B cell (primary cell): ENCODE measurements around the gene PNPLA1. TPM values are rescaled to one million over a fixed set of nuclear protein-coding genes. Genes with fewer than 3 reads are reported as not detected.

ENCODE experiments used
- ATAC-seq: fragments of 200-7000 bp; cut with Tn5 transposase; one replicate; pipeline ENCODE4 v1.10.0; 2021; ENCODE audit warnings: low read depth, mild to moderate bottlenecking, moderate number of reproducible peaks, moderate library complexity
- CTCF ChIA-PET: fragments of 350-600 bp; sonication (Branson Sonifier 250); formaldehyde crosslinking; loops from one replicate; lab custom pipeline; 2021; ENCODE audit warnings: antibody characterized with exemption, inconsistent platforms; lab: Charles Lee
- POLR2A ChIA-PET: fragments of 350-600 bp; sonication (Branson Sonifier 250); formaldehyde crosslinking; loops from one replicate; lab custom pipeline; 2021; ENCODE audit warnings: antibody characterized with exemption; lab: Charles Lee
- DNase-seq: peaks from one replicate; pipeline ENCODE4 v3.0.0; 2013
- H2AFZ ChIP-seq: 2 replicates; pipeline ENCODE4 v1.6.1; 2012; ENCODE audit warnings: mild to moderate bottlenecking, low read depth, low read length; ENCODE audit not compliant: insufficient read depth, poor library complexity, severe bottlenecking
- H3K27ac ChIP-seq, 2 donors: 1 replicate in 1 of 2; 2 replicates in 1 of 2; pipeline ENCODE4 v1.5.1; 2012 to 2013; ENCODE audit warnings: low read length in 2 of 2, mild to moderate bottlenecking in 2 of 2, moderate library complexity in 1 of 2
- H3K27me3 ChIP-seq, 4 experiments: fragments of 200-600 bp in 1 of 4; sonication (generic) in 1 of 4; replicated peaks in 1 of 4; 1 replicate in 2 of 4; 2 replicates in 2 of 4; pipeline versions ENCODE4 v1.6.1 to v1.7.0; 2013 to 2016; ENCODE audit warnings: low read length in 3 of 4, mild to moderate bottlenecking in 2 of 4, mixed read lengths in 1 of 4, moderate library complexity in 1 of 4; ENCODE audit not compliant: insufficient read depth in 4 of 4, control insufficient read depth in 3 of 4; ENCODE audit errors: control extremely low read depth in 1 of 4
- H3K36me3 ChIP-seq, 2 experiments: replicated peaks in 1 of 2; 1 replicate in 1 of 2; 2 replicates in 1 of 2; pipeline versions ENCODE4 v1.6.1 to v1.7.1; 2013; ENCODE audit warnings: low read length in 1 of 2; ENCODE audit not compliant: insufficient read depth in 2 of 2, control insufficient read depth in 1 of 2; ENCODE audit errors: control extremely low read depth in 1 of 2, extremely low read depth in 1 of 2
- H3K4me1 ChIP-seq, 2 donors: fragments of 200-600 bp in 1 of 2; sonication (generic) in 1 of 2; 1 replicate in 1 of 2; 2 replicates in 1 of 2; pipeline versions ENCODE4 v1.5.1 to v1.6.1; 2013 to 2017; ENCODE audit warnings: low read length in 2 of 2; ENCODE audit not compliant: control insufficient read depth in 2 of 2, insufficient read depth in 2 of 2
- H3K4me2 ChIP-seq: replicated peaks from 2 replicates; pipeline ENCODE3; 2012; ENCODE audit warnings: mild to moderate bottlenecking, low read depth, low read length; ENCODE audit not compliant: poor library complexity, severe bottlenecking
- H3K4me3 ChIP-seq, 5 experiments: fragments of 200-600 bp in 1 of 5; sonication (generic) in 1 of 5; 1 replicate in 3 of 5; 2 replicates in 2 of 5; pipeline versions ENCODE4 v1.5.1 to v1.7.0; 2011 to 2016; ENCODE audit warnings: low read length in 4 of 5, mild to moderate bottlenecking in 4 of 5, low read depth in 2 of 5, control low read depth in 1 of 5, moderate library complexity in 1 of 5; ENCODE audit not compliant: insufficient read depth in 1 of 5; ENCODE audit errors: control extremely low read depth in 1 of 5, extremely low read depth in 1 of 5
- H3K79me2 ChIP-seq: fragments of 200-600 bp; sonication (generic); one replicate; pipeline ENCODE4 v1.6.0; 2016; ENCODE audit warnings: low read length; ENCODE audit not compliant: control insufficient read depth, insufficient read depth
- H3K9ac ChIP-seq: fragments of 200-600 bp; sonication (generic); 2 replicates; pipeline ENCODE4 v1.6.1; 2017; ENCODE audit warnings: mild to moderate bottlenecking, low read length, moderate library complexity
- H3K9me3 ChIP-seq, 3 donors: one replicate each; pipeline versions ENCODE4 v1.6.1 to v1.7.1; 2013; ENCODE audit warnings: low read length in 2 of 3; ENCODE audit not compliant: control insufficient read depth in 2 of 3, insufficient read depth in 1 of 3; ENCODE audit errors: control extremely low read depth in 1 of 3
- H4K20me1 ChIP-seq: 2 replicates; pipeline ENCODE4 v1.6.0; 2012; ENCODE audit warnings: mild to moderate bottlenecking, low read length; ENCODE audit not compliant: insufficient read depth, control insufficient read depth, poor library complexity, severe bottlenecking
- H3K27ac Mint-ChIP-seq: one replicate; pipeline ENCODE4 v1.8.0; 2021; ENCODE audit warnings: mixed read lengths
- H3K27me3 Mint-ChIP-seq: one replicate; pipeline ENCODE4 v1.8.0; 2021; ENCODE audit warnings: mixed read lengths
- H3K4me1 Mint-ChIP-seq: one replicate; pipeline ENCODE4 v1.8.0; 2021; ENCODE audit warnings: mixed read lengths
- H3K4me3 Mint-ChIP-seq: one replicate; pipeline ENCODE4 v1.8.0; 2021; ENCODE audit warnings: mixed read lengths
- H3K9me3 Mint-ChIP-seq: one replicate; pipeline ENCODE4 v1.8.0; 2022; ENCODE audit warnings: mixed read lengths; ENCODE audit not compliant: insufficient read depth
- EZH2 ChIP-seq: IDR thresholded peaks from 2 replicates; pipeline ENCODE4 v1.6.1; 2012; ENCODE audit warnings: borderline replicate concordance, low read depth, mild to moderate bottlenecking, moderate library complexity, low read length; ENCODE audit not compliant: insufficient read depth, poor library complexity, severe bottlenecking
- WGBS: methylation state at CpG from one replicate; pipeline ENCODE4 v1.1.5; 2013; ENCODE audit warnings: missing lambda C conversion rate; ENCODE audit not compliant: insufficient coverage; 5-methylcytosine and 5-hydroxymethylcytosine counted together
- intact Hi-C: fragments of 100-400 bp; cut with micrococcal nuclease; formaldehyde crosslinking; loops from one replicate; pipeline ENCODE4 v1.10.0; 2022
- polyA plus RNA-seq: library from polyadenylated mRNA; depleted of rRNA; stranded (reverse); fragments of >200 nt; gene quantifications from 2 replicates; pipeline ENCODE4 v1.2.3, GENCODE V29; 2012
- total RNA-seq, 2 donors: library from RNA; stranded (reverse); fragments of 120-200 nt in 1 of 2; gene quantifications; 1 replicate in 1 of 2; 2 replicates in 1 of 2; pipeline versions ENCODE4 v1.2.3 to v1.2.4, GENCODE V29; 2013 to 2022
- TF ChIP-seq, protein P1 (sequence below): fragments of 200-600 bp; IDR thresholded peaks from one replicate; pipeline ENCODE4 v1.8.0; 2022; ENCODE audit warnings: antibody characterized with exemption, mild to moderate bottlenecking

PNPLA1 gene
- total and polyA plus RNA-seq, 2 donors (not counting 1 experiment from before 2014, with no cell fraction given) = 0.12 TPM; not detected in 1

DNA sequence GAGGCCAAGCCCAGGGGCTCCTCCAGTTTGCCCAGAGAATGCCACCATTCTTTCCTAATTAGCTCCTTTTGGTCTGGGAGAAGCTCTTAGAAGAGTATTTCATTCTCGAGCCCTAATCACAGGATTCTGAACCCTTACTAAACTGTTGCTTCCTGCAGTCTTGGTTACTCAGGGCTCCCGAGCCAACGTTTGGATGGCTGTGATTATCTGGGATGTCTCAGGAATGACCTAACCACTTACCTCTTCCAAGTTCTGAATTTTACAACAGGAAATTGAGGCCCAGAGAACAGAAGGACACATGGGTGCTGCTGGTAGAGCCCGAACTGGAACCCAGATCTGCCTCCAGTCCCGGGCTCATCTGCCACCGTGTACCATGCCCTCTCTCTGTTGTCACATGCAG is 22.2 kb upstream of the PNPLA1 start:
- no peaks in the 10 kb centered on the region for H3K9me3 Mint-ChIP-seq
- Histone ChIP-seq H3K4me2 (no peak overlapping the region), H2AFZ (no peak overlapping the region), H3K4me1 (peaks cover 0 to 7% of the 10 kb centered on the region in 2 donors), H4K20me1 (no peaks in the 10 kb centered on the region), H3K79me2 (no peaks in the 10 kb centered on the region), H3K27me3 (no peaks in the 10 kb centered on the region), H3K9ac (no peak overlapping the region), H3K27ac (no peak overlapping the region), H3K36me3 (no peaks in the 10 kb centered on the region), H3K9me3 (no peaks in the 10 kb centered on the region), H3K4me3 (no peak overlapping the region)
- no peak for ATAC-seq
- peaks cover 8% of the 10 kb centered on the region for H3K27me3 Mint-ChIP-seq
- ChIA-PET POLR2A (no interaction called here), CTCF (no interaction called here)
- H3K27ac Mint-ChIP-seq = no peak overlapping the region
- H3K4me3 Mint-ChIP-seq = no peak overlapping the region
- DNase-seq = no peak
- TF ChIP-seq EZH2 = no peak
- TF ChIP-seq, protein P1, sequence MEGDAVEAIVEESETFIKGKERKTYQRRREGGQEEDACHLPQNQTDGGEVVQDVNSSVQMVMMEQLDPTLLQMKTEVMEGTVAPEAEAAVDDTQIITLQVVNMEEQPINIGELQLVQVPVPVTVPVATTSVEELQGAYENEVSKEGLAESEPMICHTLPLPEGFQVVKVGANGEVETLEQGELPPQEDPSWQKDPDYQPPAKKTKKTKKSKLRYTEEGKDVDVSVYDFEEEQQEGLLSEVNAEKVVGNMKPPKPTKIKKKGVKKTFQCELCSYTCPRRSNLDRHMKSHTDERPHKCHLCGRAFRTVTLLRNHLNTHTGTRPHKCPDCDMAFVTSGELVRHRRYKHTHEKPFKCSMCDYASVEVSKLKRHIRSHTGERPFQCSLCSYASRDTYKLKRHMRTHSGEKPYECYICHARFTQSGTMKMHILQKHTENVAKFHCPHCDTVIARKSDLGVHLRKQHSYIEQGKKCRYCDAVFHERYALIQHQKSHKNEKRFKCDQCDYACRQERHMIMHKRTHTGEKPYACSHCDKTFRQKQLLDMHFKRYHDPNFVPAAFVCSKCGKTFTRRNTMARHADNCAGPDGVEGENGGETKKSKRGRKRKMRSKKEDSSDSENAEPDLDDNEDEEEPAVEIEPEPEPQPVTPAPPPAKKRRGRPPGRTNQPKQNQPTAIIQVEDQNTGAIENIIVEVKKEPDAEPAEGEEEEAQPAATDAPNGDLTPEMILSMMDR = no peak
- H3K4me1 Mint-ChIP-seq = peaks cover 8% of the 10 kb centered on the region
- 97% methylated on average over 3 of the region's 6 CpGs for WGBS
- intact Hi-C loops = no loop called here

DNA sequence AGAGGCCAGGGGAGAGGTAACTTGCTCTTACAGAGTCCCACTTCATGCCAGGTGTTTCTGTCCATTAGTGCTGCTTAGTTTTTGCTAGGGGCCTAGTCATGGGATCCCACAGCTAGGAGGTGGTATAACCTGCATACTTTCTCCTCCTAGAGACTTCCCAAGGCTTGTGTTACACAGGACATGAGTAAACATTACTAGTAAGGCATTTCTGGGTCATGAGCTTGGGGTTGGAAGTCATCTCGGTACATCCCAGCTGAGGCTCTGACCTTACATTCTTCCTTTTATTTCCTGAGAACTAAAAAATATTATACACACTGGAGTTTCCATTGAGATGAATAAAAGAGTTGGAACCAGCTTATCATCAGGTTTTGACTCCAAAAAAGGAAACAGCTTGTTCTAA is 20.9 kb upstream of the PNPLA1 start:
- Histone ChIP-seq H3K27ac (no peak overlapping the region), H3K4me3 (no peak overlapping the region), H4K20me1 (no peaks in the 10 kb centered on the region), H3K4me1 (peaks cover 0 to 7% of the 10 kb centered on the region in 2 donors), H2AFZ (no peak overlapping the region), H3K9ac (no peak overlapping the region), H3K9me3 (no peaks in the 10 kb centered on the region), H3K79me2 (no peaks in the 10 kb centered on the region), H3K36me3 (no peaks in the 10 kb centered on the region), H3K27me3 (no peaks in the 10 kb centered on the region), H3K4me2 (no peak overlapping the region)
- peaks cover 5% of the 10 kb centered on the region for H3K27me3 Mint-ChIP-seq
- no peaks in the 10 kb centered on the region for H3K9me3 Mint-ChIP-seq
- DNase-seq (no peak), ATAC-seq (no peak)
- H3K4me3 Mint-ChIP-seq = no peak overlapping the region
- H3K27ac Mint-ChIP-seq = no peak overlapping the region
- no peak for TF ChIP-seq EZH2
- TF ChIP-seq, protein P1 = no peak
- ChIA-PET POLR2A (no interaction called here), CTCF (no interaction called here)
- H3K4me1 Mint-ChIP-seq = peaks cover 8% of the 10 kb centered on the region
- no CpG with 5 or more reads among the region's 1 CpG for WGBS
- intact Hi-C loops = no loop called here
